ENCODE results near the gene GJC2.

DNA sequence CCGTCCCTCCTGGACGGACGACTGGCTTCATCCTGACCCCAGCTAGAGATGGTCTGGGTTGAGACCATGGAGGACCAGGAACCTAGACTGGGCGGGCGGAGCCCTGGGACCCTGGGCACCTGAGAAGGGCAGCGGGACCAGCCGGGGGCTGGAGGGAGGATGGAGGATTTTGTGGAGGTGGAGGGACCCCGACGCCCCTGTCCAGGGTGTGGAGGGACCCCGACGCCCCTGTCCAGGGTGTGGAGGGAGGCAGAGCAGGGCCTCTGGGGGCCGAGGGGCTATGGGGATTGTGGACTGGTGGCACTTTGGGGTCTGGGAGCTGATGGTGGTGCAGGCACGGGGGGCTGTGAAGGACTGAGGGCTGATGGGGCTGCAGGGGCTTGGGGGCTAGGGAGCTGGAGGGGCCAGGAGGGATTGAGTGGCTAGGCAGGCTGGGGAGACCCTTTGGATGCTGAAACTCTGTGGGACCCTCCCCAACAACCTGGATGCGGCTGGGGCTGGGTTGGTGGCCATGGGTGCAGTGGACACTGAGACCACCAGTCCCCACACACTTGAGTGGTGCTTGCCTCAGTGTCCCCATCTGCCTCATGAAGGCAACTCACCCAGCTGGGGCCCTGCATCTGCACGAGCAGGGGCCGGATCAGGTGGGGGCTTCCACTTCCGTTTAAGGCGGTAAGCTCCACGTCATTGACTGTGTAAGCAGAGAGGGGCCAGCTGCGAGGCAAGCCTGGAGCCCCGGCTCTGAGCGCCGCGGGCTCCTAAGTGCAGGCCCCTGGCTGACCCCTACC, 7.4 kb downstream of the GJC2 start:
- no peak for TF ChIP-seq USF1 (IDR thresholded peaks at IDR 0.05)
- no peak for TF ChIP-seq REST (IDR thresholded peaks at IDR 0.05; ENCODE audit: low read depth)
- no peak for TF ChIP-seq CREB1 (IDR thresholded peaks at IDR 0.05; ENCODE audit: low read depth)
- no peak for TF ChIP-seq NFIC (IDR thresholded peaks at IDR 0.05)
- TF ChIP-seq YY1 (IDR thresholded peaks at IDR 0.05; ENCODE audit: low read depth): no peak
- TF ChIP-seq MAX (IDR thresholded peaks at IDR 0.05): no peak
- TF ChIP-seq CEBPB (IDR thresholded peaks at IDR 0.05): no peak
- TF ChIP-seq EP300 (IDR thresholded peaks at IDR 0.05; ENCODE audit: borderline replicate concordance): no peak
- no peak for TF ChIP-seq RAD21 (IDR thresholded peaks at IDR 0.05; ENCODE audit: low read depth)
- no peak for TF ChIP-seq ZBTB7A (IDR thresholded peaks at IDR 0.05; ENCODE audit: low read depth)
